Measurements from ENCODE around the gene CSRP1.
"Not testable (repeated sequence)": the region's sequence is repeated elsewhere in the genome, so short reads cannot be mapped to it uniquely, and the experiment has no call there.

The CSRP1 gene

DNA sequence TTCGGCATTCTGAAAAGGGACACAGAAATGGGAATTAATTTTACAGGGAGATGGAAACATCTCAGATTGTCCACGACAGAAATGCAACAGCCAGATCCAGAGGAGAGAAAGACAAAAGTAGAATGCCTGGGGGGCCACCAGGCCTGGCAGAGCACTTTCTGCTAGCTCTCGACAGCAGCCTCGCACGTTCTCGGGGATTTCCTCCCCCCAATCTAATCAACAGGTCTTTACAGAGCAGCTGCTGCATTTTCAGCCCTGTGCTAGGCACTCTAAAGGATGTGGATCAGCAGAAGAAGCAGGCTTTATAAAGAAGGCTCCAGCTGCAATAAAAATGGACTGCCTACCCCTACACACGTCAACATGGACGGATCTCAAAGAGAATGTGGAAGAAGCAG, 10.6 kb downstream of the CSRP1 start:
- DNase-seq (ENCODE audit: low read depth): no peak

DNA sequence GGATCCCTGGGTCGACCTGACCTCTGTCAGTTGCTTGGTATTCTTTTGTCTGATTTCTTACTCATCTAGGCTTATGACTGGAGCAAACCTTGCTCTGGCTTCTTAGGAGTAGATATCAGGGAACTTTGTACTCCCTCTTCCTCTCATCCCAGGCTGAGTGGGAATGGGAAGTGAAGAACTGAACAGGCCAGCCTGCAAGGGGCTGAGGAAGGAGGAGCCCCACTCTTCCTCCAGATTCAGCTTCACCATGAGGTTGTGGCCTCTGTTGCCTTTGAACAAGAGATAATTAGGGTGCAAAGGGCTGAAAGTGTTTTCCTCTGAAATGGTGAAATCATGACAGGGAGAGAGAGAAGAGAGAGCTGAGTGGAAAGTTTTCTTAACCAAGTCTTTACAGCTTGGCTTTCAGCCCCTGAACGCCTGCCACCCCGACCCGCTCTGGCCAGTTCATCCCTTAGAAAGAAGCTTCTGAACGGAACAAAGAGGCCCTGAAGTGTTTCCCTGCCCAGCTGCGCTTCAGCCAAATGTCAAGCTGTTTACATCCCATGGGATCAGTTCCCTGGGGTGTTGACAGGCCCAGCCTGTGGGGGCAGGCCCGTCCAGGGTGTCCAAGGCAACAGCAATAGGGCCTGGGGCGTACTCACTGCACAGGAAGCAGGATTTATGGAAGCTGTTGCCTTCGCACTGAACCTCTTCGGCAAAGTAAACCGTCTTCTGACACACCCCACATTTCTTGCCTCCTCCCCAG, 11.2 kb downstream of the CSRP1 start:
- no peak for DNase-seq (ENCODE audit: low read depth)

DNA sequence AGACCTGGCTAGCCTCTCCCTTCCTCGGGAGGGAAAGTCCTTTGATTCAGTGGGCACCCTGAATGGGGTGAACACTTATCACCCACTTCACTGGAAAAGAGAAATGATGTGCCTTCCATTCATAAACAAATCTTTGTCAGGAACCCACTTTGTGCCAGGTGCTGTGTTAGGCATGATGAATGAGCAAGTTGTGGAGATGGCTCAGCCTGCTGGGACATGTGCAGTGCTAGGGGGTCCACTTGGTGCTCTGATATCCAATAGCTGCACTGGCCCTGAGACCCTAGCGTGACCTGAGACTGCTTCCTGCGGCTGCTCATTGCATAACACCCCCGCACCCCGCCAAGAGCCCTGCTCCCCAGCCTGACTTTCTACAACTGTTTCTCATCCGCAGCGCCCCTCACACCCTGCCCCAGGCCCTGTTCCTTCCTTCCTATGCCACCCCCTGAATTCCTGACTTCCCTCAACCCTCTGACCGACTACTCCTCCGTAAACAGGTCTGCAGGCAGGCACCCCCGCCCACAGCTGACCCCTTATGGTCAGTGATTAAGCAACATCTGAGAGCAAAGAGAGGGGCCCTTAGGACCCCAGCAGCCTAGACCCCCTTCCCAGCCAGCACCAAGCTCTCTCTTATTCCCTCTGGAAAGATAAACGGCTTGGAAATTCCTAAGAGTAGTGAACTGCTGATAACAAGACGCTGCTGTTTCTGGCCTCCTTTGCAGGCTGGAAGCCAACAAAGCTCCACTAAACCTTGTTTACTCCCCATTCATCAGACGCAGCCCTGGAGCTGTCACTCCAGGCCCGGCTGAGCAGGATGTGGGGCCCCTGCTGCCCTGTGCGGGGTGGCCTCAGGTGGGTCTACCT, 12.9 kb downstream of the CSRP1 start:
- no peak for DNase-seq (ENCODE audit: low read depth)

DNA sequence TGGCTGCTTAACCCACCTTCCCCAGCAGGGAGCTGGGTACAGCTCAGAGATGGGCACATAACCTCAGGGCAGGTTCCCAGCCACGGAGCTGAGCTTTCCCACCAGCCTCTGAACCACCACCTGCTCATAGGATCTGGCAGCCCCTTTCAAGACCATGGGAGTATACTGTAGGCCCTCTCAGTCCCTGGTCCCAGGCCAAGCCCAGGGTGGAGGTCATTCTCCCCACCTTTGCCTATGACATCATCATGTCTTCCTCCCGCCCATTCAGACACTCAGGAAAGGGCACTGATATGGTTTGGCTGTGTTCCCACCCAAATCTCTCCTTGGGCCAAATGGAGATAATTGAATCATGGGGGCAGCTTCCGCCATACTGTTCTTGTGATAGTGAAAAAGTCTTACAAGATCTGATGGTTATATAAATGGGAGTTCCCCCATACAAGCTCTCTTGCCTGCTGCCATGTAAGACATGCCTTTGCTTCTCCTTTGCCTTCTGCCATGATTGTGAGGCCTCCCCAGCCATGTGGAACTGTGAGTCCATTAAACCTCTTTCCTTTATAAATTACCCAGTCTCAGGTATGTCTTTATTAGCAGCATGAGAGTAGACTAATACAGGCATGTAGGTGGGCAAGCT, 13.8 kb downstream of the CSRP1 start:
- not testable (repeated sequence) for DNase-seq (ENCODE audit: low read depth)

DNA sequence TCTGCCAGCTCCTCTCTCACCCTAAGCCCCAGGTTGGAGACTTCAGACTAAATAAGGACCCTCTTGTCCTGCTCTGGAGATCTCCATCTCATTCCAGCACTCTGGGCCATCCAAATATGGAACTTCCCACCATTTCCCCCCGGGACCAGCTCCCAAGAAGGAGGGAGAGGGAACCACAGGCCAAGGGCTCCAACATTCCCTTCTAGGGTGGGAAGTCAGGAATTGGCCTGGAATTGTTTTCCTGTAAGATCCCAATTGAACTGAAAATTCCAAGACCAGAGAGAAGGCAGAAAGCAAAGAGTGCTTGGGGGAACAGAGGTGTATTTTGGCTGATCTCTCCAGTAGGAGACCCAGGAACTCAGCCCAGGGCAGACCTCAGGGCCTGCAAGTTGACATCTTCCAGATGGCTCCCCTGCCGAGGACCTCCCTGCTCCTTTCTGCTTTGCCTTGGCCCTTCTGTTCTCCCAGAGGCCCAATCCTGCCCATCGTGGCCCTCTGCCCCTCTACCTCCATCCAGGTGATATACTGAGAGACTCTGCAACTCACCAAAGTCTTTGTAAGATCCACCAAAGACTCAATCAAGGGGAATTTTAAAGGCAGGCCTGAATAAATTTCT, 14.9 kb downstream of the CSRP1 start:
- DNase-seq (ENCODE audit: low read depth): no peak

DNA sequence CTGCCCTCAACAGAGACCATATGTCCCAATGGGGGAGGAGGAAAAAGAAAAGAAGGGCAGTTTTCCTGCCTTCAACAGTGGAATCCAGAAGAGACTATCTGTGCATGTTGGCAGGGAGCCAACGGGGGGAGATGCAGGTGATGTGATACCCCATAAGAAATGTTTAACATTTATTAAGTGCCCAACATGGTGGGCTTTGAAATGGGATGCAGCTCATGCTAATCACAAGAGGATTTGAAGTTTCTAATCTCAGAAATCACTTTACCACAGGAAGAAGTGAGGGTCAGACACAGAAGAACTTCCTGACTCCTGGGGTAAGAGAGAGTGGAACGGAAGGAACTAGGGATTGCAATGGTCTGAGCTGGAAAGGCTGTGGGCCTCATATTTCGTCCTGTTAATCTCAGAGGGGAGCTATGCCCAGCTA, 16.2 kb downstream of the CSRP1 start:
- no peak for DNase-seq (ENCODE audit: low read depth)

DNA sequence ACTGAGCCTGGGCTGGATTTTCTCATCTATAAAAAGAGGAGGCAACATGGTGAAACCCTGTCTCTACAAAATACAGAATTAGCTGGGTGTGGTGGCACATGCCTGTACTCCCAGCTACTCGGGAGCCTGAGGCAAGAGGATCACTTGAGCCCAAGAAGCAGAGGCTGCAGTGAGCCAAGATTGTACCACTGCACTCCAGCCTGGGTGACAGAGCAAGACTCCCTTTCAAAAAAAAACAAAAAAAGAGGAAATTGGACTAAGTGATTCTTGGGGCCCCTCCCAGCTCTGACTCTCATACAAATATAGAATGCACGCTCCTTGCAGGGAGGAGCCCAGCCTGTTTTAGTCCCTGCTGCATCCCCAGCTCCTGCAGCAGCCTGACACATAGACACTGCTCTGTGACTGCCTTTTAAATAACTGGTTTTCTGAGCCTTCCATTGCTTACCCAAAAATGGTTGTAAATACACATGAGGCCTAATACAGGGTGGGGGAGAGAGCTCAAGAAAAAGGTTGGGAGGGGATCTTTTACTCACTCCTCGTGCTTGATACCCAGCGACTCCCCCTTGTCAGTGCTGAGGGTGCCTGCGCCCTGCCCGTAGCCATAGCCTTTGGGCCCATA, 17.2 kb downstream of the CSRP1 start:
- no peak for DNase-seq (ENCODE audit: low read depth)

DNA sequence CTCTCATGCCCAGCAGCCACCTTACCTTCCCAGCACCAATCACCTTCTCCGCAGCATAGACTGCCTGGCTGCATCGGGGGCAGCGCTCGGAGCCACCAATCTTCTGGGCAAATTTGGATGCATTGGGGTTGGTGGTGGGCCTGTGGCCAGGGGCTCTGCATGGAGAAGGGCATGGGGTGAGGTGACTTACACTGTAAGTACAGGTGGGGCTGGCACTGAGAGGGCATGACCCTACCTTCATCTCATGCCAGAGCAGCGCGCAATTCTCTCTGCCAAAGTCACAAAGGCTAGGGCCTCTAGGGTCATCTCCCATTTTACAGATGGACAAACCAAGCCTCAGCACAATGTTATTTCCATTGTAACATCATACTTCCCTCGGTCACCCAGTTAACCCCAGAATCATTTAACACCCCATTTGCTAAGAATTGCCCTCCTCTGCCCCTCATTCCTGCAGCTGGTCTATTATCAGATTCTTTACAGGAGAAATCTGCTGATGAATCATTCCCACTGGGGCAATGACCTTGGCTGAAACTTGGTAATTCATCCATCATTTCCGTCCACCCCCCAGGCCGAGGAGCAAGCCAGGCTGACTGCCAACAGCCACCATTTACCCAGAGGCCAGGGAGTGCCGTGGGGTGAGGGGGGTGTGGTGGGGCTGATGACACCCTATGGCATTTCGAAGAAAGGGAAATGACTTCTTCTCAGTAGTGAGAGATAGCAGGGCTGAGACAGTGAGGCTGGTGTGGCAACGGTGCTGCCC, 17.9 kb downstream of the CSRP1 start:
- no peak for DNase-seq (ENCODE audit: low read depth)

DNA sequence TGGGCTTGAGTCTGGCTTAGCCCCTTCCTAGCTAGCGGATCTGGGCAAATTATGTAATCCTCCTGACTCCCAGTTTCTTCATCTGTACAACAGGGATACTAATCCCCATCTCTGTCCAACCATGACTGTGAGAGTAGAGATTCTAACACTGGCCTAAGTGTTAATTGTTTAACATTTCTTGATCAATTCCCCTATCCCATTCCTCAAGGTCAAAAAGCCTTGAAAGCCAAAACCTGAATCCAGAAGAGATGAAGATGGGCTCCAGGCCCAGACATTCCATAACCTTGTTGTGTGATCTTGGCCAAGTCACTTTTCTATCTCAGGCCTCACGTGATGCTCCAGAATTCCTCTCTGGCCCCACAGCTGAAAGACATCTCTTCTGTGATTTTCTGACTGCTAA, 19.2 kb downstream of the CSRP1 start:
- no peak for DNase-seq (ENCODE audit: low read depth)

DNA sequence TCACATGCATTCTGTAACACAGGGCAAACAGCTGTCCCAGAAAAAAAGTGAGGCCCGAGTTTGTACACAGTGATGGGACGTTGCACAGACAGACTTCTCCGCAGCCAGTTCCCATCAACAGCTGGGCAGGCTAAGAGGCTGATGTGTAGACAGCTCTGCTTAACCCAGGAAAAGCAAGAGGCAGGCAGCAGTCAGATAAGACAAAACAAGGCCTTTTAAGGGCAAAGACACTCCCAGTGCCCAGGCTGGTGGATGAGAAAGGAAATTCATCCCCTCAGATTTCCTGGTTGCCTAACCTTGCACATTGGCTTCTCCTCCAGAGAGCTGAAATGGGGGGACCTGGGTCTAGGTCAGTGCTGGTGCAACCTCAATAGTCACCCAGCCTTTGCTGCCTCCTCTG, 20.7 kb downstream of the CSRP1 start:
- DNase-seq (ENCODE audit: low read depth): no peak

DNA sequence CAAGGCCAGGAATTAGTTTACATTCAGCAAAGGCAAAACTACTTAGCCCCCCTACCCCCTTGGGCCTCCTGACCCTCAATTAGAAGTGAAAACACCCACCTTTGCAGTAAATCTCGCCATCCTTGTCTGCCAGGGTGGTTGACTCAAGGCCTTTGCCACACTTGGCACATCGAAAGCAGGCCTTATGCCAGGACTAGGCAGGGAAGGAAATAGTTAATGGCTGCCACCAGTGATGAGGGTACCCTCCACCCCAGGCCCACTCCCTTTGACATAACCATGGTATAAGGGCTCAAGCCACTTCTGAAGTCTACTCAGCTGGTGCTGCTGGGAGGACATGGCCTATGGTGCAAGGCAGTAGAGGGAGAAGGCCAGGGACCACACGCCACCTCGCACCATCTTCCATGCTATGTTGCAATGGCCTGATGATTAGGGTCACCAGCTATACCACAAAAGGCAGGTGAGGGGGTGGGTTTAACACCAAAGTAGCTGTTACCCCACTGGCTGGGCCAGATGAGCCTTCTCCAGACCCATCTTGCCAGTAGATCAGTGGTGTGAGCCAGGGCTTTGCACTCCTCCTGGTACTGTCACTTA, 21.6 kb downstream of the CSRP1 start:
- DNase-seq (ENCODE audit: low read depth): no peak

DNA sequence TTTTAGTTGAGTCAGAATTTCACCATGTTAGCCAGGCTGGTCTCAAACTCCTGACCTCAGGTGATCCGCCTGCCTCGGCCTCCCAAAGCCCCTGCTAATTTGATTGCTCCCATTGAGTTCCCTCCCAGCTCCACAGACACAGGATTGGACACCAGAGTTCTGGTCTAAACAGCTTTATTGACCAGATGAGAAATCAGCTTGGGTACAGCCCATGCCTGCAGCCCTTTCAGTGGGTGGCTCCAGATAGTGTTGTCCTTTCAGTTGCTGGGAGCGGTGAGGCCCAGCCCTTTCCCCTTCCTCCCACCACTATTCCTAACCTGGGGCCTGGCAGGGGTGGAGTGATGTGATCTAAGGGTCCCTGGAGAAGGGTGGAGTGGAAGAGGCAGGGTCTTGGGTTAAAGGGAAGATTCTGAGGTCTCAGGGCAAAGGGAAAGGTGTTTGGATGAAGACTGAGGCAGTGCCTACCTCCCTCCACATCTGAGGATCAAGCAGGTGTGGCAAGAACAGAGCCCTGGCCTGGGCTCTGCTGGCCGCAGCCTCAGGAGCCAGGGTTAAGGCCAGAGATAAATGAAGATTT, 23.5 kb downstream of the CSRP1 start:
- DNase-seq (ENCODE audit: low read depth): no peak

DNA sequence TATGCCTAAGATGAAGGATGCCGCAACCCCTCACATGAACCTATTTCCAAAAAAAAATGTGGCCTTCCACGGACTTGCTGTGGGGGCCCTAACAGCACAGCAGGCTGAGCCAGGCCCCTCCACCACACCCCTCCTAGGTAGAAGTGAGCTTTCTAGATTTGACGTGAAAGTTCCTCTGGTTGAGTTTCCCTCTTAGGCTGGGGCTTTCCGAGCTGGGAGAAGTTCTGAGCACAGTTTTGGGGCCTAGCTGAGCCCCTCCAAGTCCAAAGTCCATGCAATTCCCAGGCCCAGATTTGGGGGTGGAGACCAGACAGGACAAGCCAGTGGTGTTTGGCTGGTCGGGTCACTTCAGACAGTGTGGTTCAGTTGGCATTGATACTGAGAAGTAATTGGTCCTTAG, 24.2 kb downstream of the CSRP1 start:
- no peak for DNase-seq (ENCODE audit: low read depth)

DNA sequence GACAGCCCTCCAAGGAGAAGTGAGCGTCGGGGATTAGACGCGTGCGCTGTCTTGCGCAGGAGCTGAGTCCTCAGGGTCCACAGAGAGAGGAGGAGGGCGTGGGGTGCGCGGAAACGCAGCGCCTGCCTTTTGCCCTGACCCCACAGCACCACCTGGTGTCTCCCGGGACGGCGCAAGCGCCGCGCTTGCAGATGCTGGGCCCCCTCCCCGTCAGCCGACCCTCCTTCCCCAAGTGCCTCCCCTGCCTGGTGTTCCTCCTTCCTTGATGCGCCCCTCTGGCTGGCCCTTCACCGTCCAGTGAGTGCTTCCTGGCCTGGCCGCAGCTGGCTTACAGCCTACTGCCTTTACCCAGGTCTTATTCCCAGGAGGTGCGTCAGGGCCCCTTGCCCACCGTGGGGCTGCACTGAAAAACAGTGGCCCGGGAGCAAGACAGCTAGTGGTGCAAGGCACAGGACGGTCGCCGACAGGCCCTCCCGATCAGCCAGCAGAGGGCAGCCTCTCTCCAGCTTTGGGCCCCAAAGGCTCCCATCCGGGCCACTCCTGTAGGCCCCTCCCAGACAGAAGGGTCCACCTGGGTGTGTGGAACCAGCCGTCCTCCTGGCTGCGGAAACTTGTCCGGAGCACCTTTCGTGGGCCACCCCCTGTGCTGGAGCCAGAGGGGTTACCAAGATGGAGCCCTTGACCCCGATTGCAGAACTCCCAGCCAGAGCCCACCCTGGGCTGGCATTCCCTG, 25.0 kb downstream of the CSRP1 start:
- DNase-seq (ENCODE audit: low read depth): peak; percentile 68

DNA sequence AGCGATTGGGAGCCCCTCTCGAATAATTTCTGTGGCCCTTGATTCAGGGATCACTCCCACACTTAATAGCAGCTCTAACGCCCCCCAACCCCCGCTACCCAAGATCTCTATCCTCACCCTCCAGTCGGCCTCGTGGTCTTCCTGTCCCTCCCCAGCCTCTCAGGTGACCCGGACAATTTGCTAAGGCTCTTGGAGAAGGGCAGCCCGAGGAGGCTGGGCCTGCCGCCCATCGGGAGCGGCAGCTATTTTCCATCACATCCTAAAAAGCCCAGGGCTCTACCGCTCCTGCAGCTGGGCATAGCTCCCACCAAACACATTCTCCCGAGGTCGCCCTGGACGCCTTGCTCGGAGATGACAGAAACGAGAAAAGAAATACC, 25.9 kb downstream of the CSRP1 start:
- no peak for DNase-seq (ENCODE audit: low read depth)

DNA sequence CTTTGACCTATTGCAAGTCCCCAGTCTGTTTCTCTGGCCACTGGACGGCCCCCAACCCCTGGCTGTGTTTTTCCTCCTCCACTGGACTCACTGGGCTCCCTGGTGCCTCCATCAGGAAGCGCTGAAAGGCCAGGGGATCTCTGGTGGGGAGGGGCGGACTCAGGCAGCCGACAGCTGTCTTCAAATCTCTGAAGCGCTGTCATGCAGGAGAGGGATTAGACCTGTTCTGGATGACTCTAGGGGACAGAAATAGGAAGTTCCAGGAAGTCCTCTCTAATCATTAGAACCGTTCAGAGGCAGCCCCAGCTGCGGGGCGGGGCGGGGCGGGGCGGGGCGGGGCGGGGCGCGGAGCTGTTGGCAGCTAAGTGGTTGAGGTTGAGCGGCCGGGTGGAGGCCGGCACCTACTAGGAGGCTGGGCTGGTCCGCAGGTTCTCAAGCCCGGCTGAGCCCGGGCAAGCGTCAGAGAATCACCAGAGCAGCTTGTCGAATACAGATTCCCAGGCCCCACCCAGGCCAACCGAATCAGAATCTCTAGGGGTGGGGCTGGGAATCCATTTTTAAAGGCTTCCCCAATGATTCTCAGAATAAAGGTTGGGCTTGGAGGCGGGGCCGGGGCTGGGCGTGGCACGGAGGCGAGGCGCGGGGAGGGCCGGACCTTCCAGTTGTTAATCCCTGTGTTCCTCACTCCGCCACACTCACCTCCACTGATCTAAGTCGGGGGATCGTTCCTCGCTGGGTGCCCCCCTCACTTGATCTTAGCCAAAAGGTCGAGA, 26.5 kb downstream of the CSRP1 start:
- peak; percentile 9 for DNase-seq (ENCODE audit: low read depth)

DNA sequence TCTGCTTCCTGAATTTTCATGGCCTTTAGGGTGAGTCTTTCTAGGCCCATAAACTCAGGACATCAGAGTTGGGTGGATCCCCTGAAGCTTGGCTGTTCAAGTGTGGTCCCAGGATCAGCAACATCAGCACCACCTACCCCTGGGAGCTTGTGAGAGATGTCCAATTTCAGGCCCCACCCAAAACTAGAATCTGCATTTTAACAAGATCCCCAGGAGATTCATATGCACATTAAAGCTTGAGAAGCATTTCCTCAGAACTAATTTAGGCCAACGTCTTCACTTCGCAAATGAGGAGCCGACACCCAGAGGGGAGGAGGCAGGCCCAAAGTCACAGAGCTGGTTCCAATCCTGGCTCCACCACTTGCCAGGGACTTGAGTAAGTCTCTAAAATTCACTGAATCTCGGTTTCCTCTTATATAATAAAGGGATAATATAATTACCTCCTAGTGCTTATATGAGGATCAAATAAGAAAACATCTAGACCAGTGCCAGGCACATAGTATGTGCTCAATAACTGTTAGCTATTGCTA, 27.7 kb downstream of the CSRP1 start:
- DNase-seq (ENCODE audit: low read depth): no peak

DNA sequence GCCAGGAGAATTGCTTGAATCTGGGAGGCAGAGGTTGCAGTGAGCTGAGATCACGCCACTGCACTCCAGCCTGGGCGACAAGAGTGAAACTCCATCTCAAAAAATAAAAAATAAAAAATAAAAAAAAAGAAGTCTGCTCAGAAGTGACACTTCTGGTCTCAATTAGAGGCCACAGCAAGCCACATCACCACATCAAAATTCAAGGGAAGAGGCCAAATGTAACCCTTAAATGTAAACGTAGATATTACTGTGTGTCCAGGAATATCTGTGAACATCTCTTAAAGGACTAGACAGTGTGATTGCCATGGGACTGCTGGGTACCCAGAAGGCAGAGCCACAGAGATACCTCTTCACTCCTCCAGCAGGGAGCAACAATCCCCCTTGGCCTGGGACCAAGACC, 28.3 kb downstream of the CSRP1 start:
- DNase-seq (ENCODE audit: low read depth): not testable (repeated sequence)
